Stimulated activated CD4-positive, alpha-beta T cell treated with anti-CD3 and anti-CD28 coated beads, Interleukin-4, amount 100 ng/mL, for 1 hour (primary cell): ENCODE data around the gene FSD1.
"Not testable (repeated sequence)": the region's sequence is repeated elsewhere in the genome, so short reads cannot be mapped to it uniquely, and the experiment has no call there.

Source experiments
- DNase-seq: peaks from one replicate; pipeline ENCODE4 v3.0.0-alpha.2; 2020

FSD1 gene

DNA sequence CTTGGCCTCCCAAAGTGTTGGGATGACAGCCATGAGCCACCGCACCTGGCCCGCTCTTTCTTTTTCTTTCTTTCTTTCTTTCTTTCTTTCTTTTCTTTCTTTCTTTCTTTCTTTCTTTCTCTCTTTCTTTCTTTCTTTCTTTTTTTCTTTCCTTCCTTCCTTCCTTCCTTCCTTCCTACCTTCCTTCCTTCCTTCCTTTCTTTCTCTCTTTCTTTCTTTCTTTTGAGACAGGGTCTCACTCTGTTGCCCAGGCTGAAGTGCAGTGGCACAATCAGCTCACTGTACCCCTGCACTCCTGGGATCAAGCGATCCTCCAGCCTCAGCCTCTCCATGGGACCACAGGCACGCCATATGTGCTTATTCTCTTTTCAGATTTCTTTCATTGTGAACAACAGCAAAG lies 18.3 kb upstream of the FSD1 start:
- not testable (repeated sequence) for DNase-seq

DNA sequence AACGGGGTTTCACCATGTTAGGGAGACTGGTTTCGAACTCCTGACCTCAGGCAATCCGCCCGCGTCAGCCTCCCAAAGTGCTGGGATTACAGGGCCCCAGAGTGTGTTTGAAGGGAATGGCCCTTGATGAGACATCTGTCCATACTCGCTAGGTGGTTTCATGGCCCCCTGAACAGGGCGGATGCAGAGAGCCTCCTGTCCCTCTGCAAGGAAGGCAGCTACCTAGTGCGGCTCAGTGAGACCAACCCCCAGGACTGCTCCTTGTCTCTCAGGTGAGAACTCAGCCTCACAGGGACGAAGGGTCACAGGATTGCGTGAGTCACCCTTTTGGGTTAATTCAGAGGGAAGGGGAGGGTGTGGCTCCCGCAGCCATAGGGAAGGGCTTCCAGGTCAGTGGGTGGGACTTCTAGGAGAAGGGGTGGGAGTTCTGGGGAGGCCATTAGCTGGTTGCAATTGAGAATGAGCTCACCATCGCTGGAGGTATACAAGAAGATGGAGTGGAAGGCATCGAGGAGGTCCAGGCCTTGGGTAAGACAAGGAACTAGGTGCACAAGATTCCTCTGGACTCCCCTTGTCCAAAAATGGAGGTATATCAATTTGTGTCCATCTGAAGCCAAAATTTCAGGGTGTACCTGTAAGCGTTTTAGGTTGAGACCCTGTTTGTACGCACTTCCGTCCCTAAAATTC lies 16.2 kb upstream of the FSD1 start:
- DNase-seq, result no peak

DNA sequence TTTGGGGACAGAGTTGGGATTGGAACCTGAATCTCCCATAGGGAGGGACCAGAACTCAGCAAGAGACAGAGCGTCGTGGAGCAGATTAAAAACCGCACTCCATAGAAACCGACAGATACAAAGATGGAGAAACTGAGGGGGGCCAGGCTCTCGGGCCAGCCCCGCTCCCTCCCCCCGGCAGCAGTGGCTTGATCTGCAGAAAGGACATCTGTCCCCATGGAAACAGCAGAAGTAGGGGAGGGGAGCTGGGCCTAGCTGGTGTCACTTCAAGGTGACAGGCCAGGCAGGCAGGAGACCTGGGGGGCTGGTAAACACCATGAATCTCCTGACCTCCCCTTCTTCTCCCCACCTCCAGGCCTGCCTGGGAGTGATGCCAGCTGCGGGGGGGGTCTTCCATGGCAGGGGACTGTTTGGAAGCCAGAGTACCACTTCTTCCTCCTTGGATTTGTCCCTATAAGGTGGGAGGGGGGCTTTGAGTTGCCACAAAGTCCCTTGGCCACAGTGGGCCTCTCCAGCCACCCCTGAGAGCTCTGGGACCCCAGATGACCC lies 13.1 kb upstream of the FSD1 start:
- DNase-seq, result no peak

DNA sequence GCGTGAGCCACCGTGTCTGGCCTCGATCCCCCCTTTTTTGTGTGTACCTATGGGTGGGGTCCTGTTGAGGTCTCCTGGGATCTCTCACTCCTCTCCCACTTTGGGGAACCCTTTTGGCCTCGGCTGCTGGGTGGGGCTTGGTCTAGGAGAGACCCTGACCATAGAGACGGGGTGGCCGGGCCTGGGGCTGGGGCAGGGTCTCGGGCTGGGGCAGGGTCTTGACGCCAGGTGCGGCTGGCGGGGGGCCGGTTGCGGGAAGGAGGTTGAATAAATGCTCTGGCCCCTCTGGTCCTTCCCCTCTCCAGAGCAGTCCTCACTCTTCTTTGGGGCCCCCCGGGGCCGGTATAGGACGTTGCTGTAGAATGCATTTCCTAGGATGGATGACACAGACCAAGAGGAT lies 11.9 kb upstream of the FSD1 start:
- no peak for DNase-seq

DNA sequence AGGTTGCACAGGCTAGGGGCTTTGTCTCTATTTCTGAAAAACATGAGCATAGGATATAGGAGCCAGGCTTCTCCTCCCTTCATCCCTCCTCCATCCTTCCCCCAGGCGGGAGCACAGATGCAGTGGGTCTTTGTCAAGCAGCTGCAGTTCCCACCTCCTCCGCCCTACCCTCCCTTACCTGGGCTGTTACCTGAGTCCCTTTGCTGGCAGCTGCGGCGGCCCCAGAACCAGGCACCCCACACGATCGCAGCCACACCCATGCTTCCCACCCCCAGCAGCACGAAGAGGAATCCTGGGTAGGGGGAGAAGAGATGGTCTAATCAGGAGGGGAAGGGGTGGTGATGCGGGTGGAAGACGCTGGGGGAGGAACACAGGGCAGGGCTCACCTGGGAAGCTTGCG lies 10.0 kb upstream of the FSD1 start:
- DNase-seq, result no peak

DNA sequence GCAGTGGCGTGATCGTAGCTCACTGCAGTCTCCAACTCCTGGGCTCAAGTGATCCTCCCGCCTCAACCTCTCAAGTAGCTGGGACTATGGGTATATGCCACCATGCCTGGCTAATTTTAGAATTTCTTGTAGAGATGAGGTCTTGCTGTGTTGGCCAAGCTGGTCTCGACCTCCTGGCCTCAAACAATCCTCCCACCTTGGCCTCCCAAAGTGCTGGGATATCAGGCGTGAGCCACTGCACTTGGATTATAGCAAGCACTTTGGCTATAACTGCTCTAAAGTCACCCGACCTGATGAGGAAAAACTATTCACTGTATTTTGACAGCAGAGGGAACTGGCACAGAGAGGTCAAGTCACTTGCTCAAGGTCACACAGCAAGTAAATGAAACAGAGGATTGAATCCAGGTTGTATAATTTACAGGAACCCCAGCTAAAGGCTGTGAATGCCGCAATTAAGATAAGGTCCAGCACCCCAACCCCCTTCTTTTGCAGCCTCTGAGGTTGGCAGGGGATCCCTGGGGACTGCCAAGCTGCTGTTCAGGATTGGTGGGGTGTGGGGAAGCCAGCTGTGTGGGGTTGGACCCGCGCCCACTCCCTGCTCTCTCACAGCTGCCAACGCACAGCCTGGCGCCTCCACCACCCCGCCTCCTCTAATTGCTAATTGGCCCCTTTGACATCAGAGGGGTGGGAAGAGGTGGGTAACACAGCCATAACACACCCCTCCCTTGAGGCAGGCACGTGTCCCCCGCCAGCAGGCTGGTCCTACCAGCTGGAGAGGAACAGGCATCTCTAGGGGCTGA lies 8.2 kb upstream of the FSD1 start:
- no peak for DNase-seq

DNA sequence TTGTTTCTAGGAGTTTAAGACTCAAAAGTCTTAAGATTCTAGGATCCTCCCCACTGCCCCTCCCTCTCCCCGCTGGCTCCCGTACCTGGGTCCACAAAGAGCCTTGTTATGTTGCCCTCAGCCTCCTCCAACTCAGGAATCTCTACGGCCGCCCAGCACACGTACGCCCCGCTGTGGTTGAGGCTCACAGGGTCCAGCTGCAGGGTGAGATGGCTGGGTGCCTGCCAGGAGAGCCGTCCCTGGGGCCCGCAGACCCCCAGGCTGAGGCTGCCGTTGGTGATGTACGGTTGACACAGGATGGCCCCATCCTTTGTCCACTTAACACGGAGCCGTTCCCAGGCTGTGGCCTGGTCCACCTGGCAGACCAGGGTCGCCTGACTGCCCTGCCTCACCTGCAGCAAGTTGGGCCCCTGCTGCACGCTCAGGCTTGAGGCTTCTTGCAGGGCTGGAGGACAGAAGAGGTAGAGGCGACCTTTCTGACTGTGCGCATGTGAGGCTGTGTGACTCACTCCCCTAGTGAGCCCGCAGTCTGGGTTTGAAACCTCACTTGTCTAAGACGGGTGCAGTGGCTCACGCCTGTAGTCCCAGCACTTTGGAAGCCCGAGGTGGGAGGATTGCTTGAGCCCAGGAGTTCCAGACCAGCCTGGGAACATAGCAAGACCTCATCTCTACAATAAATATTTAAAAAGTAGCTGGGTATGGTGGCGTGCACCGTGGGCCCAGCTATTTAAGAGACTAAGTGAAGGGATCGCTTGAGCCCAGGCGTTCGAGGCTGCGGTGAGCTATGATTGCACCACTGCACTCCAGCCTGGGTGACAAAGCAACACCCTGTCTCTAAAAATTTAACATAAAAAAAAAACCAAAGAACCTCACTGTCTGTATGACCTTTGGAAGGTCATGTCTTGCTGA lies 6.2 kb upstream of the FSD1 start:
- peak; percentile 26 for DNase-seq

DNA sequence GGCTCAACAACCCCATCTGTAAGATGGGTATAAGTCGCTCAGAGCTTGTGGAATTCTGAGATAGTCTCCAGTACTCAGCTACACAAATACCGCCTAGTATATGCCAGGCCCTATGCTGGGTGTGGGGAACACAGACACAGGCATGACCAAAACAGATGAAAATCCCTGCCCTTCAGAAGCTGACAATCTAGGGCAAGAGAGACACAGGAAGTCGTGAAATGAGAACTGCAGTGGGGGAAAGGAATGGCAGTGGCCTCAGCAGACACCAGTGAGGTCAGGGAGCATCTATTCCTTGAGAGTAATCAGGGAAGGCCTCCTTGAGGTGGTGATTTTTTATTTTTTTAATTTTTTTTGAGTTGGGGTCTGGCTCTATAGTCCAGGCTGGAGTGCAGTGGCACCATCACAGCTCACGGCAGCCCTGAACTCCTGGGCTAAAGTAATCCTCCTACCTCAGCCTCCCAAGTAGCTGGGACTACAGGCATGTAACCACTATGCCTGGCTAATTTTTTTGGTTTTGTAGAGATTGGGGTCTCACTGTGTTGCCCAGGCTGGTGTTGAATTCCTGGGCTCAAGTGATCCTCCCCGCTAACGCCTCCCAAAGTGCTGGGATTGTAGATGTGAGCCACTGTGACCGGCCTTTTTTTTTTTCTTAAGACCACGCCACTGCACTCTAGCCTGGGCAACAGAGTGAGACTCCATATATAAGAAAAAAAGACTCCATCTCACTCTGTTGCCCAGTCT lies 5.4 kb upstream of the FSD1 start:
- DNase-seq, result no peak

DNA sequence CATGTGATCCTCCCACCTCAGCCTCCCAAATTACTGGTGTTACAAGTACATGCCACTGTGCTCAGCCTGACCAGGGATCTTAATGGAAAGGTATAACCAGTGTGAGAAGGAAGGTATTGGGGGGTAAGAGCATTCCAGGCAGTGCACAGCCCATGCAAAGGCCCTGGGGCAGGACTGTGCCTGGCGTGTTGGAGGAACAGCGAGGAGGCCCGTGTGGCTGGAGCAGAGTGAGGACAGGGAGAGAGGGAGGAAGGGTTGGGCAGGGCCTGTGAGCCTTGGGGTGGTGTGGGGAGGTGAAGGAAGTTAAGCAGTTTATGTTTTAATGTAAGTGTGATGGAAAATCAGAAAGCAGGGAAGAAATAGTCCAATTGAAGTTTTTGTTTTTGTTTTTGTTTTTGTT lies 3.8 kb upstream of the FSD1 start:
- no peak for DNase-seq

DNA sequence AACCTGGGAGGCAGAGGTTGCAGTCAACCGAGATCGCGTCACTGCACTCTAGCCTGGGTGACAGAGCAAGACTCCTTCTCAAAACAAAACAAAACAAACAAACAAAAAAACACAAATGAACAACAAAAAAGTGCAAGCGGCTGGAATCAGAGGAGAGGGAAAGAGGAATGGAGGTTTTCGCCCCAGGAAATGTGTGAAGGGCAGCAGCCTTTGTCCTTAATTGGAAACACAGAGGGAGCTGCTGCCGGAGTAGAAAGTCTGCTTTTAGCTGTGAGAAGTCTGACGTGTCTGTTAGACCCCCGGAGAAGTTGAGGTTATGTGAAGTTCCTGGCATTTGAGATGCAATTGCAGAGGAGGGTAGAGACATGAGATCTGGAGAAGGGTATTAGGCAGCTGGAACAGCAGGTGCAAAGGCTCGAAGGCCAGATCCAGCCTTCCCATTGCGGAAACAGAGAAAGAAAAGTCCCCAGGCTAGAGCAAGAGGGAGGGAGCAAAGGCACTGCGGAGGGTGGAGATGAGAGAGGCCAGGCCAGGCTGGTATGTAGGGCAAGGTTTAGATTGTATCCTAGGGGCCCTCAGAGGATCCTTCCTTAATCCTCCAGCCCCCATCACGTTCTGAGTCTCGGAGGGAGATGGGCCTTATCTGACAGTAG lies 2.7 kb upstream of the FSD1 start:
- DNase-seq, result no peak

DNA sequence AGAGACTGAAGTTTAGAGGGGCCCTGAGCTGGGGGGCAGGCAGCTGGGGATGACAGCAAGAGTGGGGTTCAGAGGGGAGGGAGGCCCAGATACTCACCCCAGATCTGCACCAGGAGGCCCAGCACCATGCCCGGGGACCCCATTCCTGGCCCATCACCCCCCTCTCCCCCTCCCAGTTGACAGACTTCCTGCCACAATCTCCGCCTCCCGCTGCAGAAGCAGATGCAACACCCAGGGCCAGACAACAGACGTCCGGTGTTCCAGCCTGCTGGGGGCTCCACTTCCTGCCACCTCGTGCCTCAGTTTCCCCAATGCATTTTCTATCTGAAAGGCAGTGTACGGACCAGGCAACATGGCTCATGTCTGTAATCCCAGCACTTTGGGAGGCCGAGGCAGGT lies 2.2 kb upstream of the FSD1 start, which contains the start of gene TMIGD2:
Gene TMIGD2 (minus strand): TSS at position 147 of the 398 bp plus-strand sequence. CDS start 4 bp downstream, at position 143.
- DNase-seq, result no peak

DNA sequence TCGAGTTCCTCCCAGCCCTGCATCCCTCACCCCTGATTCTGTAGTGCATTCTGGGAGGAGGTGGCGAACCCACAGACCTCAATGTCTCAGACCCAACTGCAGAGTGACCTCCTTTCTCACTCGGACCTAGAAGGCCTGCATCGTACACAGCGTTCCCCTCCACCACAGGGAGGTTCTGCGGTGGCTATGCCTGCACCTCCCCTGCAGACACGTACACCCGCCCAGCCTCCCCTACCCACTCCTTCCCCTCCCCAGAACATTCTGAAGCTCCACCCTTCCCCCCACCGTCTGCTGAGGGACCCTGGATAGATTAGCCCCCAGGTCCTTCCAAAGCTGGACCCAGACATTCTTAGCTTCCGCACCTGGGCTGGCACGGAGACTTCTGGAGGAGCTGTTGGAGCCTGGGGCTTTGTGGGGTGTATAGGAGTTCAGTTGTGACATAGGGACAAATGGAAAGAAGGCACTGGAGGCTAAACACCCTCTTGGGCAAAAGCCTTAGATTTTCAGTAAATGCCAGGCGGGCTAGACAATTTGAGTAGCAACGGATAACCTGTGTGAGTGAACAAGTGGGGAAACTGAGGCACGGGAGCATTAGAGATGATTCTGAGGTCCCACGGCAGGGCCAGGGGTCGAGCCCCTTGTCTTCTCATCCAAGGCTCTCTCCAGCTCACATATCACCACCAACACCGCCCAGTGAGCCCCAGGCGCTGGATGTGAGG lies 420 bp upstream of the FSD1 start:
- no peak for DNase-seq

DNA sequence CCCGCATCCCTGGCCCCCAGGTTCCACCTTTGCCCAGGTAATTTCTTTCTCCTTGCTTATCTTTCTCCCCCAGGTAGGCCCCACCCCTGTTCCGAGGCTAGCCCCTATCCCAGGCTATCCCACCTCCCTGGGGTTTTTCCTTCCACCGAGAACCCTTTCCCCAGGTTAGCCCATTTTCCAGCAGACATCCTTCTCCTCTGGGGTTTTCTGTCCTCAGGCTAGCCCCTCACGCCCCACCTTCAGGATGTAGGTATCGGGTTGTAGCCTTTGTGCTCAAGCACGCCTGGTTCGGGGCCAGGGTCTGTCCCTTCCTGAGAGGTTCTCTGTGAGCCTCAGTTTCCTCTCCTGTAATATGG lies 837 bp downstream of the FSD1 start:
- no peak for DNase-seq

DNA sequence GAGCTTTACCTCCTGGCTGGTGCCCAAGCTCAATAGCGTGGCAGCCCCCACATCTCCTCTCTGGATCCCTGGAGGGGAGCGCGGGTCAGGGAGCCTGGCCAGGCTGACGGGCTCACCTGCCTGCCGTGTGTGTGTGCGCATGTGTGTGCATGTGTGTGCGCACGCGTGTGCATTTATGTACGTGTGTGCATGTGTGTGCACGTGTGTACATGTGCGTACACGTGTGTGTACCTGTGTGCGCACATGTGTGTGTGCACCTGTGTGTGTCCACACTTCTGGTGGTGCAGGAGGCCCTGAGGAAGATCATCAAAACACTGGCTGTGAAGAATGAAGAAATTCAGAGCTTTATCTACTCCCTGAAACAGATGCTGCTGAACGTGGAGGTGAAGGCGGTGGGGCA lies 1.3 kb downstream of the FSD1 start:
- no peak for DNase-seq

DNA sequence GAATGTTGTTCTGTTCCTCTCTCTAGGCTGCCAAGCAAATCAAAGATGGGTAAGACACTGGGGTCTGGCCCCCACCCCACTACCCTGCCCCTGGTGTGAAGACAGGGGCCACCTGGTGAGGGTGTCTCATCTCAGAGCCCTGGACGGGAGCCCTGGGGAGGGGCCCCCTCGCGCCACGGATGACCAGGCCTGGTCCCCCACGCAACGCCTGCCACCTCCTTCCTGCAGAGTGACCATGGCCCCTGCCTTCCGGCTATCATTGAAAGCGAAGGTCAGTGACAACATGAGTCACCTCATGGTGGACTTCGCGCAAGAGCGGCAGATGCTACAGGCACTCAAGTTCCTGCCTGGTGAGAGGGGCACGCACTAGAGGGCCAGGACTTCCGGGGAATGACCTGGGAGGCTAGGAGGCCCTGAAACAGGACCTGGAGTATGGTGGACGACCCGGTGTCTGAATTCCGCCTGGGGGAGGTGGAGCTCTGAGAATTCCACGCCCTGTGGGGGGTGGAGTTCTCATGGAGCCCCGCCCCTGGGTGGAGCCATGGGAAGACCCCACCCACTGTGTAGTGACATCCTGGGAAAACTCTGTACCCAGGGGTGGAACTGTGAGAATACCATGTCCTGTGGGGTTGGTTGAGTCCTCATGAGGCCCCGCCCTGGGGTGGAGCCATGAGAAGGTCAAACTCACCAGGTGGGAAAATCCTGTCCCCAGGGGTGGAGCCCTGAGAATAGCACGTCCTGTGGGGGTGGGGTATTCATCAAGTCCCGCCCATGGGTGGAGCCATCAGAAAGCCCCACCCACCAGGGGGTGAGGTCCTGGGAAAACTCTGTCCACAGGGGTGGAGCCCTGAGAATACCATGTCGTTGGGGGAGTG lies 6.1 kb downstream of the FSD1 start:
- DNase-seq, result no peak

DNA sequence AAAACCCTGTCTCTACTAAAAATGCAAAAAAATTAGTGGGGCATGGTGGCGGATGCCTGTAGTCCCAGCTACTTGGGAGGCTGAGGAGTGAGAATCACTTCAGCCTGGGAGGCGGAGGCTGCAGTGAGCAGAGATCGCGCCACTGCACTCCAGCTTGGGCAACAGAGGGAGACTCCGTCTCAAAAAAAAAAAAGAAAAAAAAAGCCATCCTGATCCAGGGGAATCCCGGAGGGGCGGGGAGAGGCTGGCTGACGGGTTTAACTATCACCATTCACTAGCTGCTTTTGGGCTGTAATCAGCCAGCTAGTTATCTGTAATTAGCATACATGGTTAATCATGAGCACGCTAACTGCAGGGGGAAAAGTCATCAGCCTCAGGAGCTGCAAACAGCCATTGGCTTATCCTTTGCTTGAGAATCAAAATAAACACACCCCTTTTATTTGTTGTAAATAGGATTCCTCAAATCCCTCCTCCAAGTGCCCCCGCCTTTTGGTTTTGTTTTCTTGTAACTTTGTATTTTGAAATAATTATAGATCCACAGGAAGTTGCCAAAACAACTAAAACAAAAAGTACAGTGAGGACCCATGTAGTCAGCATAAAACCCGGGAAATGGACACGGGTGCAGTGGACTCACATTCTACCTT lies 9.6 kb downstream of the FSD1 start:
- DNase-seq, result no peak

DNA sequence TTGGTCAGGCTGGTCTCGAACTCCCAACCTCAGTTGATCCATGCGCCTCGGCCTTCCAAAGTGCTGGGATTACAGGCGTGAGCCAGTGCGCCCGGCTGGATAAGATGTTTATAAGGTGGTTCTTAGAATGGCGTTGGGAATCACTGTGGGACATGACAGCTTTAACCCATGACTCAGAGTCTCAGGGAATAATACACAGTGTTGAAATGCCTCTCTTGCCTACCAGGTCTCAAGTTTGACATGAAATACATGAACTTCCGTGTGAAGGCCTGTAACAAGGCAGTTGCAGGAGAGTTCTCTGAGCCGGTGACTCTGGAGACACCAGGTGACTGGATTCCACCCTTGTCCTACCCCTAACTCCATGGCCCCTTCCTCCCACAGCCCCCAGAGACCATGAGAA lies 12.6 kb downstream of the FSD1 start:
- DNase-seq, result no peak

DNA sequence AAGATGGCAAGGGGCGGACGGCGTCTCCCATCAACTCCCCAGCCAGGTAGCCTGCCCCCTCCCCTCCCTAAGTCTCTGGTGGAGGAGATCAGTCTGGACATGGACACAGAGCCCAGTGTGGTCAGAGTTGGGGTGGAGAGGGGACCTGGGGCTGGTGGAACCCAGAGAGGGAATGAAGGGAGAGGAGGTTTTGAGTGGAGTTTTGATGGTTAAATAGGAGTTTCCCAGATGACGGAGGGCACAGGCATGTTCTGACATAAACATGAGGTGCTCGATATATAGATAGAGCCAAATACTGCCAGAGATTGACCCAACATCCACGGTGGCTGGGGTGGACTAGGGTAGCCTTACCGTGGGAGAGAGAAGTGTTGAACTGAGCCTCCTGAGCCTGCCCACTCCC lies 14.1 kb downstream of the FSD1 start:
- no peak for DNase-seq

DNA sequence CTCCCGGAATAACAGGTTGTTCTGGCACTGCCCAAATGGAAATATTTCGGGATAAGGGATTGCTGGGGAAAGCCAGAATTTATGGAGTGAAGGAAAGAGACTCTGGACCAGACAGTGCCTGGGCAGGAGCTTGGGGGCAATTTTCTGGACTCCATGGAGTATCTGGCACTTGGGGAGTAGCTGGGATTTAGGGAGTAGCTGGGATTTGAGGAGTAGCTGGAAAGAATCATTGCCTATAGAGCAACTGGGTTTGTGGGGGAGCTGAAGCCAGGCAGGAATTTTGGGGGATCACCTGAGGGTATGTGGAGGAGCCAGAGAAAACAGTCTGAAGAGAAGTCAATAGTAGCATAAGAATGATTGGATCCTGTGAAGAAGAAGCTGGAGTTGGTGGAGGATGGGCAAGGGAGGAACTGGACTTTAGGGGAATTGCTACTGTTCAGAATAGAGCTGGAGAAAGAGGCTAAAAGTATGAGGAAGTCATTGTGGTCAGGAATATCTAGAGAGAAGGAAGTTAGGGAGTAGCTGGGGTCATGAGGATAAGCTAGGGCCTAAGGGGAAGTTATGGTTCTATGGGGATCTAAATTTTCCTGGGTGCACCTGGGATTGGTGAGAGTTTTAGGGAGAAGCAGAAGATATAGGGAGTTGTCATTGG lies 14.8 kb downstream of the FSD1 start:
- DNase-seq, result no peak
